Measurements from ENCODE around the gene PRM3. TPM values are rescaled to one million over a fixed set of nuclear protein-coding genes. Genes with fewer than 3 reads are reported as not detected.

The PRM3 gene
- total and polyA plus RNA-seq, 12 donors: not detected

DNA sequence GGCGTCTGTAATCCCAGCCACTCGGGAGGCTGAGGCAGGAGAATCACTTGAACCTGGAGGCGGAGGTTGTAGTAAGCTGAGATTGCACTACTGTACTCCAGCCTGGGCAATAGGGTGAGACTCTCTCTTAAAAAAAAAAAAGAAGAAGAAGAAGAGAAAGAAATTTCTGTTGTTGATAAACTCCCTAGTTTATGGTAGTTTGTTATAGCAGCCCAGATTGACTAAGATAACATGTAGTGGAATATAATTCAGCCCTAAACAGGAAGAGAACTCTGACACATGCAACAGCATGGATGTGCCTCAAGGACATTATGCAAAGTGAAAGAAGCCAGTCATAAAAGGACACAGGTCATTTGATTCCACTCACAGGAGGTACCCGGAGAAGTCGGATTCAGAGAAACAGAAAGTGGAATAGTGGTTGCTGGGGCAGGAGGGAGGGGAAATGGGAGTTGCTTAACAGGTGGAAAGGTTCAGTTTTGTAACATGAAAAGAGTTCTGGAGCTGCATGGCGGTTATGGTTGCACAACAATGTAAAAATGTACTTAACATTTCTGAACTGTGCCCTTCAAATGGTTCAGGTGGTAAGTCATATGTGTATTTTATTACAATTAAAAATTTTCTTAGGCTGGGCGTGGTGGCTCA is 33.7 kb upstream of the PRM3 start:
- H3K9me3 ChIP-seq (replicated peaks in 1 of 3): no peaks in the 10 kb centered on the region
- H3K4me1 ChIP-seq (replicated peaks in 1 of 2): peaks cover 0 to 6% of the 10 kb centered on the region in 2 donors
- H3K36me3 ChIP-seq (replicated peaks in 1 of 2): no peaks in the 10 kb centered on the region
- no peak for TF ChIP-seq POLR2A (IDR thresholded peaks at IDR 0.05)
- H3K4me3 ChIP-seq: no peak overlapping the region
- intact Hi-C loops (cut with DNase I): no loop called here
- H3K27me3 ChIP-seq: no peaks in the 10 kb centered on the region
- H3K27ac ChIP-seq: no peak overlapping the region
- no peak for DNase-seq
- 71 to 77% (median 73%) methylated on average over 7 of the region's 7 CpGs for WGBS, 4 donors

DNA sequence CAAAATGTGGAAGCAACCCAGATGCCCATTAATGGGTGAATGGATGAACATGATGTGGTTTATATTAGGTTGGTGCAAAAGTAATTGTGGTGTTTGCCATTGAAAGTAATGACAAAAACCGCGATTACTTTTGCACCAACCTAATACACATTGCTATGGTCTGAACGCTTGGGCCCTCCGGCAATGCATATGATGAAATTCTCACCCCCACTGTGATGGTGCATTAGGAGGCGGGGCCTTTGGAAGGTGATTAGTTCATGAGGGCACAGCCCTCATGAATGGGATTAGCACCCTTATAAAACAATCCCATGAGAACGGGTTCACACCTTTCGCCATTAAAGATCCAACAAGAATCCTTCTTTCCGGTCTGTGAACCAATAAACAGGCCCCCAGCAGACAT is 33.0 kb upstream of the PRM3 start:
- peaks cover 0 to 3% of the 10 kb centered on the region in 2 donors for H3K4me1 ChIP-seq (replicated peaks in 1 of 2)
- no peaks in the 10 kb centered on the region for H3K36me3 ChIP-seq (replicated peaks in 1 of 2)
- H3K27ac ChIP-seq: no peak overlapping the region
- 91 to 96% (median 93%) methylated on average over 8 of the region's 8 CpGs for WGBS, 4 donors
- H3K27me3 ChIP-seq: no peaks in the 10 kb centered on the region
- no peak overlapping the region for H3K4me3 ChIP-seq
- TF ChIP-seq POLR2A (IDR thresholded peaks at IDR 0.05) (no peak), CTCF (IDR thresholded peaks at IDR 0.05) (no peak)
- intact Hi-C loops (cut with DNase I): no loop called here
- DNase-seq: no peak
- H3K9me3 ChIP-seq (replicated peaks in 1 of 3): no peaks in the 10 kb centered on the region

GRCh38 chr16:11303405-11304138 is 30.1 kb upstream of the PRM3 start:
- no peak overlapping the region for H3K4me3 ChIP-seq
- intact Hi-C loops (cut with DNase I): no loop called here
- TF ChIP-seq CTCF (IDR thresholded peaks at IDR 0.05) (no peak), POLR2A (IDR thresholded peaks at IDR 0.05) (no peak)
- H3K27ac ChIP-seq: no peak overlapping the region
- no peaks in the 10 kb centered on the region for H3K4me1 ChIP-seq (replicated peaks in 1 of 2)
- no peaks in the 10 kb centered on the region for H3K36me3 ChIP-seq (replicated peaks in 1 of 2)
- 58 to 68% (median 65%) methylated on average over 18 of the region's 18 CpGs for WGBS, 4 donors
- H3K9me3 ChIP-seq (replicated peaks in 1 of 3): no peaks in the 10 kb centered on the region
- H3K27me3 ChIP-seq: no peaks in the 10 kb centered on the region
- peak in 3 of 7 donors; percentile 29 to 50 (median 36) for DNase-seq

DNA sequence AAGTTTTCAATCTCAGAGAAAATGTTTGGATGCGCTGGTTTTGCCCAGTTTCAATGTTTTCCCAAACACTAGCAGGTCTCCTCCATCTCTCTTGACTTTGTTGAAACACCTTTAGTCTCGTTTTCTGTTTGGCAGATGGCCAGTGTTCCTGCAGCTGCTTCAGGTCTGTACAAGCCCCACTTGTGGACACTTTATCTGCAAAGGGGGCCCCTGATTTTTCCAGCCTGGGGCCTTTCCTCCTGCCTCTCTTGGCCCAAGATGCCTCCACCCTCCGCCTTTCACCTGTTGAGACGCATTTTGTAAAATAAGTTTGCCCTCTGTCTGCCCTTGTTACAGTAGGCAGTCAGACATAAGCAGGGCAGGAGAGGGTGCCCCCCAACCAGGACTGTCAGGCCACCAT is 29.5 kb upstream of the PRM3 start:
- H3K27me3 ChIP-seq: no peaks in the 10 kb centered on the region
- WGBS, 4 donors: 79 to 89% (median 83%) methylated on average over 4 of the region's 4 CpGs
- intact Hi-C loops (cut with DNase I): no loop called here
- H3K36me3 ChIP-seq (replicated peaks in 1 of 2): no peaks in the 10 kb centered on the region
- TF ChIP-seq POLR2A (IDR thresholded peaks at IDR 0.05): no peak
- H3K9me3 ChIP-seq (replicated peaks in 1 of 3): no peaks in the 10 kb centered on the region
- no peak overlapping the region for H3K4me3 ChIP-seq
- no peaks in the 10 kb centered on the region for H3K4me1 ChIP-seq (replicated peaks in 1 of 2)
- no peak overlapping the region for H3K27ac ChIP-seq
- no peak for DNase-seq

DNA sequence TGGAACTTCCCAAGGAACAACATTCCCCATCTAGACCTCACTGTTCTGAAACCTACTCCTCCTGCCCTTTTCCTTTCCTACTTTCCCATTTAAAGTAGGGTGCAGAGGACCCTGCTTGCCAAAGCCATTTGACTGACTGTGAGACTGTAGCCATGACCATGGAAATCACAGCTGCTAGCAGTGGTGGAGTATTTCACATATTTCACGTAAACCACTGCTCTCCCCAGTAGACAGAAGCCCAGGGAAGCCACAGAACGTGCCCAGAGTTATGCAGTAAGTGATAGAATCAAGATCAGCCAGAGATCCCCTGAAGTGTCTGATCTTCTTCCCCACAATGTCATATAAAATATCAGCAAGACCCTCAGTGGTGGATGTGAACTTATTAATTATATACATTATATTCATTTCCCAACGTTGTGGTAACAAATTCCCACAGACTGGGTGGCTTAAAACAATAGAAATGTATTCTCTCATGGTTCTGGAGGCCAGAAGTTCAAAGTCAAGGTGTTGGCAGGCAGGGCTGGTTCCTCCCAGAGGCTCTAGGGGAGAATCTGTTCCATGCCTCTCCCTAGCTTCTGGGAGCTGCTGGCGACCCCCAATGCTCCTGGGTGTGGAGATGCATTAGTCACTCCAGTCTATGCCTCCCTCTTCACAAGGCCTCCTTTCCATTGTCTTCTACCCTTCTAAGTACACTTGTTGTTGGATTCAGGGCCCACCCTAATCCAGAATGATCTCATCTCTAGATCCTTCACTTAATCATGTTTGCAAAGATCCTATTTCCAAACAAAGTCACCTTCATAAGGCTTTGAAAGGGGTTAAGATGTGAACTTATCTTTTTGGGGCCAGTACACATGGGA is 28.4 kb upstream of the PRM3 start:
- H3K9me3 ChIP-seq (replicated peaks in 1 of 3): no peaks in the 10 kb centered on the region
- no peaks in the 10 kb centered on the region for H3K27me3 ChIP-seq
- no peak overlapping the region for H3K27ac ChIP-seq
- intact Hi-C loops (cut with DNase I): no loop called here
- 58 to 85% (median 71%) methylated on average over 4 of the region's 4 CpGs for WGBS, 4 donors
- H3K4me3 ChIP-seq: no peak overlapping the region
- no peaks in the 10 kb centered on the region for H3K36me3 ChIP-seq (replicated peaks in 1 of 2)
- DNase-seq: no peak
- no peak for TF ChIP-seq CTCF (IDR thresholded peaks at IDR 0.05)
- no peak for TF ChIP-seq POLR2A (IDR thresholded peaks at IDR 0.05)
- peaks cover 0 to 7% of the 10 kb centered on the region in 2 donors for H3K4me1 ChIP-seq (replicated peaks in 1 of 2)

All from adrenal gland (tissue), 12 donors.